Left forelimb (tissue), 1 donor: ENCODE results near the gene VPS54.

Source experiments
- DNase-seq: peaks from one replicate; pipeline ENCODE4 v3.0.0-alpha.2; 2018; ENCODE audit warnings: low spot score

VPS54 gene

DNA sequence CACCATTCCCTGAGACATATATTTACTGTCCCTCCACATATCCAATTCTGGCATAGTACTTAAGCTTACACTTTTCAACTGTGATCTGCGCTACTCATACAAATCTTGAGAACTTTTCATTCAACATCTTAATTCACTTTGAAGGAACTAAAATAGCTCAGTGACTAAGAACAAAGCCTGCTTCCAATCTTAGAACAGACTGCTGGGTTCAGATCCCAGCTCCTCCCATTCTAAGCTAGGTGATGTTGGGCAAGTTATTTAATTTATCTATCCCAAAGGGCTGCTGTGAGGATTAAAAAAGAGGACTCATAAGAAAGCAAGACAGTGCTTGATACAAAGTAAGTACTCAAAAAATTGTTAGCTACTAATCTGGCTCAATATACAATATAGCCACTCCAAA is 119.6 kb downstream of the VPS54 start:
- no peak for DNase-seq

DNA sequence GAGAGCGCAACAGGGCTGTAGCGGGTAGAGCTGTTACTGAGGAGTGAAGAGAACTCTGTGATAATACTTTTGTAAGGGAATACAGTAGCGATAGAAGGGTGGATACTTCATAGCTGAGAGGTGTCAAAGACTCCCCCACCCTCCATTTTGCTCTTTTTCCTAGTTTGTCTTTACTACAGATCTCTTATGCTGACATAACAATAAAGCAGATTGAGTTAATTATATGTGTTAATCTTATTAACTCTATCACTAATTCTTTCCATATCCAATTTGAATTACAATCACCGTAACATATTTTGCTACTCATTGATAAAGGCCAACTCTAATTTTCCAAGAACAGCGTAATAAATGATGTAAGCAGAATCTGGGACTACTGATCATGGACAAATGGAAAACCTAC is 120.4 kb downstream of the VPS54 start:
- DNase-seq, result no peak

GRCh38 chr2:63894167-63894566 is 125.1 kb downstream of the VPS54 start:
- DNase-seq, result no peak

GRCh38 chr2:63893163-63893562 is 126.1 kb downstream of the VPS54 start:
- DNase-seq, result no peak

DNA sequence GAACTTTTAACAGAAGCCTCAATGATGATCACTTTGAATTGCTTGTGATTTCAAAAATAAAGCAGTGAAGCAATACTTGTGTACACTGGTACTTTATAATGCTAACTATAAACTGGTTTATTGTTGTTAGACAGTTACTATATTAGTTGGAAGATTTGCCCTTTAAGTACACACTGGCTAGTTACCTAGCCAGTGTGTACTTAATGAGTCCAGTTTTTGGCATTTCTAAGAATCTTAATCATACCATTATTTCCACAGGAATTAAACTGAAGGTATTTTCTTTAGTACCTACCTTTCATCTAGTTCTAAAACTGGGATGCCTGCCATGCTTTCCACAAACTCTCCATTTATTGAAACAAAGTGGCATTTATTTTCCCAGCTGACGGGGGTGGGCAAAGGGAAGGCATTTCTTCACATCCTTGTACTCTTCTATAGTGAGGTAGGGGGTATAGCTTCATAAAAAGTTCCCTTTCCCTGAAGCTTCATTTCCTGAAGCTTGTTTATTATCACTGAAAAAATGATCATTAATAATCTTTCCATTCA is 127.7 kb downstream of the VPS54 start:
- no peak for DNase-seq

- DNase-seq, result no peak
Measured at GRCh38 chr2:63890678-63891077, 128.6 kb downstream of the VPS54 start.

DNA sequence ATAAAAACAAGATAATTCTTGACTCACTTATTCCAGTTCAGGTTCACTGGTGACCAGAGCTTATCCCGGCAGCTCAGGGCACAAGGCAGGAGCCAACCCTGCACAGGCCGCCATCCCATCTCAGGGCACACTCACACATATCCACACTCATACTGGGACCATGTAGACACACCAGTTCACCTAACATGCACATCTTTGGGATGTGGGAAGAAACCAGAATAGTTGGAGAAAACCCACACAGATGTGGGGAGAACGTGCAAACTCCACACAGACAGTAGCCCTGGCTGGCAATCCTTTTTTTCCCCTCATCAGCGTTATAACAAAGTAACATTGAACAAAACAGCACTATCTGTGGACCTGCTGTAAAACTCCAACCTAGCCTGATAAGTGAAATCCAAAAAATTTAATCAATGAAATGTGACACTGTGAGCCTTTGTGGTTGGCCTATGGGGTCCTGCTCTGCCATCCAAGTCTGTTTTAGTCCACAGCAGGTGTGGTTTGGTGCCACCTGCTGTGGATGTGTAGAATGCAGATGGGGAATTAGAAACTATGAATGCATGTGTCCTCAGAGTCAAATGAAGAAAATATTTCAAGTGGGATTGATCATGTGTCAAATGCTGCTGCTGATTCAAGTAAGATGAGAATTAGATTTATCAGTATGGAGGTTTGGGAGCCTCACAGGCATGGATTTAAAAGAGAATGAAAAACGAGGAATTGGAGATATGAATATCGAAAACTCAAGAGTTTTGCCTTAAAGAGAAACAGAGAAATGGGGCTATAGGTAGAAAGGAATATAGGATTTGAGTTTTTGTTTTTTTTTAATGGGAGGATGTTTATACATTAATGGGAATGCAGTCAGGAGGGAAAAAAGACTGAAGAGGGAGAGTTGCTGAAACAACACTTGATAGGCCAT is 130.5 kb downstream of the VPS54 start:
- no peak for DNase-seq

DNA sequence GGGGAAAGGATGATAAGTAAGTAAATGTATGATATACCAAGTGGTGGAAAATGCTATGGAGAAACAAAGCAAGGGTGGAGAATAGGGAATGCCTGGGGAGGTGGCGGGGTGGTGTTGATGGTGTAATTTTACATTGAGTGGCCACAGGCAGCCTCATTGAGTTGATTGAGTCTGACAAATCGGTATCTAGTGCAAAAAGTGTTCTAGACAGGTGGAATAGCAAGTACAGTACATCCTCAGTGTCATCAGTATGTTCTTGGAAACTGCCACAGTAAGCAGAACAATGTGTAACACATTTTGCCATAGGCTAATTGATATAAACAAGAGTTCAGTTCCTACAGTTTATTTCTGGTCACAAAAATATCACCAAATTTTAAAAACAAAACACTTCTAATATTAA is 131.2 kb downstream of the VPS54 start:
- DNase-seq, result no peak

GRCh38 chr2:63886445-63886844 is 132.8 kb downstream of the VPS54 start:
- DNase-seq, result no peak

- DNase-seq, result no peak
Measured at GRCh38 chr2:63882395-63883105, 136.7 kb downstream of the VPS54 start.

- DNase-seq, result no peak
Measured at GRCh38 chr2:63881205-63881604, 138.0 kb downstream of the VPS54 start.

- DNase-seq, result no peak
Measured at GRCh38 chr2:63880625-63881024, 138.6 kb downstream of the VPS54 start.

DNA sequence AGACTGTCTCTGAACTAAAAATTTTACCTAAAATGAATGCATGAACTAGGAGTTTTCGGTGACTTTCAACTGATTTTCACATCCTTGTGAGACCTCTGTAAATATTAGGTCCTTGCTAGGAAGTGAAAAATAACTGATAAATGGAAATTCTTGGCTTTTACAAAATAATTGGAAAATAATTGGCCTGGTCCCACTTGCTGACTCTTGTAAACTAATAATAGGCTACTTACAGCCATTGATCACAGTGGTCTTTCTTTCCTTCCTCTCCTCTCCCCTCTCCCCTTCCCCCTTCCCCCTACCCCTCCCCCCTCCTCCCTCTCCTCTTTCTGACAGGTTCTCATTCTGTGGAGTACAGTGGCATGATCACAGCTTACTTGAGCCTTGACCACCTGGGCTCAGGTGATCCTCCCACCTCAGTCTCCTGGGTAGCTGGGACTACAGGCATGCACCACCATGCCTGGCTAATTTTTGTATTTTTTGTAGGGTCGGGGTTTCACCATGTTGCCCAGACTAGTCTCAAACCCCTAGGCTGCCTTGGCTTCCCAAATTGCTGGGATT is 139.3 kb downstream of the VPS54 start:
- DNase-seq, result no peak

DNA sequence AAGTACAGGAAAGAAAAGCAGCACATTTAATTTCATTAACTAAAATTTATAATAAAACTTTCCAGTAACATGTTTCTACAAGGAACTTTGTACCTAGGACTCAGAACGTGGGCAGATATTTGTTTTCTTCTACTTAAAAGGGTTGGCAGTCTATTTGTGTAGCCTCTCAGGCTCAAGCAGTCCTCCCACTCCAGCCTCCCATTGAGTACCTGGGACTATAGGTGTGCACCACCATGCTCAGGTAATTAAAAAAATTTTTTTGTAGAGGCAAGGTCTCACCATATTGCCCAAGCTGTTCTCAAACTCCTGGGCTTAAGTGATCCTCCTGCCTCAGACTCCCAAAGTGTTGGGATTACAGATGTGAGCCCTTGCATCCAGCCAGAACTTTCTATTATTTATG is 140.7 kb downstream of the VPS54 start:
- no peak for DNase-seq

GRCh38 chr2:63876311-63876710 is 142.9 kb downstream of the VPS54 start:
- no peak for DNase-seq

- DNase-seq, result no peak
Measured at GRCh38 chr2:63875559-63876245, 143.5 kb downstream of the VPS54 start.

- no peak for DNase-seq
Measured at GRCh38 chr2:63875131-63875527, 144.1 kb downstream of the VPS54 start.

DNA sequence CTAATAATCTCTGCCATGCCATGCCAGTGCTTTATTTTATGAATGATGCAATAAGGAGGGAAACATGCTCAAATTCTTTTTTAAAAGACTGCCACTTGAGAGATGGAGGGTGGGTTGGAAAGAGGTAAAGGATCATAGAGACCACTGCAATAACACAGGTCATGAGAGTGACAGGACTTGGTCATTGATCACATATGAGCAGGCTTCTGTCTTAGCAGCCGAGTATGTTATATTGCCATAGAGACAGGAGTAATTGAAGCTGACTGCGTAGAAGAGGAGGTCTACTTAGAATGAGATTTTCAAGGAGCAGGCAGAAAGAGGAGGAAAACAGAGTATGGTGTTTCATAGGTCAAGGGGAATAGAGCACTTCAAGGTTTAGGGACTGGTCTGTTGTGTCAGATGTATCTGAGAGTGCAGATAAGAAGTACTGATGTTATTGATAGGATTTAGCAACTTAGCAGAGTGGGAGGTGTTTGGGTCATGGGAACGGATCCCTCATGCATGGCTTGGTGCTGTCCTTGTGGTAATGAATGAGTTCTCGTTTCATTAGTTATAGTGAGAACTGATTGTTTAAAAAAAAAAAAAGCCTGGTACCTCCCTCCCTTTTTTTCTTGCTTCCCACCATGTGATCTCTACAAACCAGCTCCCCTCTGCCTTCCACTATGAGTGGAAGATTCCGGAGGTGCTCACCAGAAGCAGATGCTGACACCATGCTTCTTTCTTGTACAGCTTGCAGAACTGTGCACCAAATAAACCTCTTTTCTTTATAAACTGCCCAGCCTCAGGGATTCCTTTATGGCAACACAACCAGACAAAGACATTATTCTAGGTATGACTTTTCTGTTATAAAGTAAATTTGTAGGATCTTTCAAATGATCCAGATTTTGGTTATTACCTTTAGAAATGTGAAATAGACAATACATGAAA is 144.8 kb downstream of the VPS54 start:
- no peak for DNase-seq

- no peak for DNase-seq
Measured at GRCh38 chr2:63872571-63873328, 146.5 kb downstream of the VPS54 start.

DNA sequence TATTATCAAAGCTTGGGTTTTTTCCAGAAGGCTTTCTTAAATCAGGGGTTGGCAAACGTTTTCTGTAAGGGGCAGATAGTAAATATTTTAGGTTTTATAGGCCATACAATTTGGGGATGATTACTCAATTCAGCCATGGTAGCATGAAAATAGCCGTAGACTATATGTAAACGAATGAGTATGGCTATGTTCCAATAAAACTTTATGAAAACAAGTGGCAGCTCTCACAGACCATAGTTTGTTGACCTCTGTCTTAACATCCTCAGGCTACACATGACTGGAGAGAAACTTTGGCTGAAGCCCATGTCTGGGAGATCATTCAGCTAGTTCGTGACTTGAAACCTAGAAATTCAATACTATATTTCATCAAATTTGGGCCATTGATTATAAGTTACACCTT is 147.4 kb downstream of the VPS54 start:
- DNase-seq, result no peak
